ENCODE measurements around the gene EVI2A.

- no peak for TF ChIP-seq POLR2AphosphoS5 (IDR thresholded peaks at IDR 0.05)
- TF ChIP-seq, protein P1, sequence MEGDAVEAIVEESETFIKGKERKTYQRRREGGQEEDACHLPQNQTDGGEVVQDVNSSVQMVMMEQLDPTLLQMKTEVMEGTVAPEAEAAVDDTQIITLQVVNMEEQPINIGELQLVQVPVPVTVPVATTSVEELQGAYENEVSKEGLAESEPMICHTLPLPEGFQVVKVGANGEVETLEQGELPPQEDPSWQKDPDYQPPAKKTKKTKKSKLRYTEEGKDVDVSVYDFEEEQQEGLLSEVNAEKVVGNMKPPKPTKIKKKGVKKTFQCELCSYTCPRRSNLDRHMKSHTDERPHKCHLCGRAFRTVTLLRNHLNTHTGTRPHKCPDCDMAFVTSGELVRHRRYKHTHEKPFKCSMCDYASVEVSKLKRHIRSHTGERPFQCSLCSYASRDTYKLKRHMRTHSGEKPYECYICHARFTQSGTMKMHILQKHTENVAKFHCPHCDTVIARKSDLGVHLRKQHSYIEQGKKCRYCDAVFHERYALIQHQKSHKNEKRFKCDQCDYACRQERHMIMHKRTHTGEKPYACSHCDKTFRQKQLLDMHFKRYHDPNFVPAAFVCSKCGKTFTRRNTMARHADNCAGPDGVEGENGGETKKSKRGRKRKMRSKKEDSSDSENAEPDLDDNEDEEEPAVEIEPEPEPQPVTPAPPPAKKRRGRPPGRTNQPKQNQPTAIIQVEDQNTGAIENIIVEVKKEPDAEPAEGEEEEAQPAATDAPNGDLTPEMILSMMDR (IDR thresholded peaks at IDR 0.05), result no peak
These were observed 29.6 kb downstream of the EVI2A start for GRCh38 chr17:31291820-31292219.

Measured in prostate gland (tissue), 2 donors.